SK-N-SH (cell line): ENCODE data around the gene STRIP2. TPM values are rescaled to one million over a fixed set of nuclear protein-coding genes. Genes with fewer than 3 reads are reported as not detected.

Experiments used
- CTCF ChIA-PET: fragments of 300-600, 350-600 bp; formaldehyde crosslinking; extraction: SDS; loops from one replicate; lab custom pipeline; 2021; lab: Yijun Ruan, JAX
- POLR2A ChIA-PET: fragments of 350-600 bp; sonication (Branson Sonifier 250); formaldehyde crosslinking; extraction: SDS; loops from one replicate; lab custom pipeline; 2020; ENCODE audit warnings: antibody characterized with exemption, inconsistent platforms; lab: Yijun Ruan, JAX
- DNase-seq: peaks from one replicate; pipeline ENCODE4 v3.0.0; 2012
- H2AFZ ChIP-seq: fragments of 200-600 bp; sonication (generic); 2 replicates; pipeline ENCODE4 v1.8.1; 2016; ENCODE audit warnings: antibody characterized with exemption, mild to moderate bottlenecking, low read depth
- H3F3A ChIP-seq: fragments of 200-600 bp; sonication (generic); replicated peaks from 2 replicates; pipeline ENCODE3; 2016; ENCODE audit warnings: antibody characterized with exemption, mild to moderate bottlenecking; ENCODE audit not compliant: insufficient read depth
- H3K27ac ChIP-seq, 2 experiments: fragments of 200-500 bp in 1 of 2; fragments of 200-600 bp in 1 of 2; sonication (Bioruptor generic) in 1 of 2; sonication (generic), shearing (Covaris generic) in 1 of 2; 2 replicates each; pipeline versions ENCODE4 v1.5.1 to v1.6.1; 2014 to 2016; ENCODE audit warnings: low read depth in 2 of 2, inconsistent platforms in 1 of 2, low read length in 1 of 2, mild to moderate bottlenecking in 1 of 2, mixed read lengths in 1 of 2
- H3K27me3 ChIP-seq: fragments of 200-600 bp; sonication (generic), shearing (Covaris generic); 2 replicates; pipeline ENCODE4 v1.6.1; 2016; ENCODE audit warnings: mixed run types; ENCODE audit not compliant: insufficient read depth
- H3K36me3 ChIP-seq, 2 experiments: fragments of 200-500 bp in 1 of 2; fragments of 200-600 bp in 1 of 2; sonication (Bioruptor generic) in 1 of 2; sonication (generic) in 1 of 2; replicated peaks in 1 of 2; 2 replicates each; pipeline versions ENCODE3 to v1.5.1; 2014 to 2016; ENCODE audit warnings: low read length in 1 of 2, mild to moderate bottlenecking in 1 of 2; ENCODE audit not compliant: insufficient read depth in 2 of 2, control insufficient read depth in 1 of 2
- H3K4me1 ChIP-seq, 2 experiments: fragments of 200-500 bp in 1 of 2; fragments of 200-600 bp in 1 of 2; sonication (Bioruptor generic) in 1 of 2; sonication (generic), shearing (Covaris generic) in 1 of 2; 2 replicates each; pipeline versions ENCODE4 v1.5.1 to v1.6.1; 2014 to 2016; ENCODE audit warnings: low read depth in 1 of 2, low read length in 1 of 2, mixed run types in 1 of 2; ENCODE audit not compliant: insufficient read depth in 2 of 2, control insufficient read depth in 1 of 2
- H3K4me2 ChIP-seq: fragments of 200-600 bp; sonication (generic), shearing (Covaris generic); 2 replicates; pipeline ENCODE4 v1.6.1; 2017; ENCODE audit warnings: mixed run types
- H3K4me3 ChIP-seq, 2 experiments: fragments of 200-500 bp in 1 of 2; fragments of 200-600 bp in 1 of 2; sonication (Bioruptor generic) in 1 of 2; sonication (generic), shearing (Covaris generic) in 1 of 2; 2 replicates each; pipeline versions ENCODE4 v1.5.1 to v1.8.1; 2014 to 2016; ENCODE audit warnings: low read depth in 2 of 2, inconsistent platforms in 1 of 2, low read length in 1 of 2, mild to moderate bottlenecking in 1 of 2, mixed read lengths in 1 of 2, moderate library complexity in 1 of 2
- H3K79me2 ChIP-seq: fragments of 200-600 bp; sonication (generic); 2 replicates; pipeline ENCODE4 v1.8.1; 2017; ENCODE audit warnings: mild to moderate bottlenecking; ENCODE audit not compliant: insufficient read depth
- H3K9ac ChIP-seq: fragments of 200-600 bp; sonication (generic); 2 replicates; pipeline ENCODE4 v1.6.1; 2017; ENCODE audit warnings: mixed run types
- H3K9me2 ChIP-seq: fragments of 200-600 bp; sonication (generic); 2 replicates; pipeline ENCODE4 v1.6.1; 2017; ENCODE audit warnings: mixed run types
- H3K9me3 ChIP-seq: fragments of 200-600 bp; sonication (generic); 2 replicates; pipeline ENCODE4 v1.6.1; 2017; ENCODE audit warnings: mixed run types, mild to moderate bottlenecking, moderate library complexity
- H4K20me1 ChIP-seq: fragments of 200-600 bp; sonication (generic); 2 replicates; pipeline ENCODE4 v1.6.1; 2017; ENCODE audit warnings: mild to moderate bottlenecking, mixed run types; ENCODE audit not compliant: insufficient read depth
- CHD2 ChIP-seq: fragments of 150-350 bp; IDR thresholded peaks from 2 replicates; pipeline ENCODE4 v1.6.1; 2018; ENCODE audit warnings: low read length; ENCODE audit not compliant: partially characterized antibody
- ELF1 ChIP-seq: IDR thresholded peaks from 2 replicates; pipeline ENCODE4 v1.4.0; 2012
- EP300 ChIP-seq, 2 experiments: IDR thresholded peaks; 2 replicates each; pipeline versions ENCODE4 v1.4.0 to v1.6.1; 2012; ENCODE audit warnings: borderline replicate concordance in 1 of 2, low read depth in 1 of 2, low read length in 1 of 2
- FOXM1 ChIP-seq: IDR thresholded peaks from 2 replicates; pipeline ENCODE4 v1.4.0; 2012; ENCODE audit warnings: low read depth, mild to moderate bottlenecking
- GABPA ChIP-seq: IDR thresholded peaks from 2 replicates; pipeline ENCODE4 v1.4.0; 2012; ENCODE audit warnings: low read depth, mild to moderate bottlenecking
- MXI1 ChIP-seq: IDR thresholded peaks from 2 replicates; pipeline ENCODE4 v1.6.1; 2012; ENCODE audit warnings: mild to moderate bottlenecking, low read depth, low read length, improper control_type of control experiment
- RAD21 ChIP-seq: IDR thresholded peaks from 2 replicates; pipeline ENCODE4 v1.6.1; 2012; ENCODE audit warnings: mild to moderate bottlenecking, low read length
- RCOR1 ChIP-seq: fragments of 150-350 bp; IDR thresholded peaks from 2 replicates; pipeline ENCODE4 v1.6.1; 2017; ENCODE audit warnings: antibody characterized with exemption, low read length
- RFX5 ChIP-seq: IDR thresholded peaks from 2 replicates; pipeline ENCODE4 v1.6.1; 2012; ENCODE audit warnings: mild to moderate bottlenecking, improper control_type of control experiment, low read length
- RXRA ChIP-seq: IDR thresholded peaks from 2 replicates; pipeline ENCODE4 v1.4.0; 2012; ENCODE audit warnings: low read depth, mild to moderate bottlenecking, borderline replicate concordance
- SIN3A ChIP-seq: IDR thresholded peaks from 2 replicates; pipeline ENCODE4 v1.6.1; 2012; ENCODE audit warnings: low read depth, mild to moderate bottlenecking, low read length, moderate library complexity, borderline replicate concordance
- TEAD4 ChIP-seq: IDR thresholded peaks from 2 replicates; pipeline ENCODE4 v1.4.0; 2012; ENCODE audit warnings: mild to moderate bottlenecking, borderline replicate concordance; ENCODE audit not compliant: insufficient read depth
- YY1 ChIP-seq: IDR thresholded peaks from 2 replicates; pipeline ENCODE4 v1.4.0; 2012; ENCODE audit warnings: low read depth, mild to moderate bottlenecking
- WGBS: methylation state at CpG from one replicate; pipeline ENCODE4 v1.1.6; 2017; ENCODE audit warnings: low lambda C conversion rate; 5-methylcytosine and 5-hydroxymethylcytosine counted together
- polyA plus RNA-seq, 3 experiments: library from polyadenylated mRNA; depleted of rRNA; stranded (reverse); fragments of >200 nt; gene quantifications; 2 replicates each; pipeline ENCODE4 v1.2.3, GENCODE V29; 2012
- TF ChIP-seq, protein P1 (sequence below): IDR thresholded peaks from 2 replicates; pipeline ENCODE4 v1.6.1; 2012; ENCODE audit warnings: mild to moderate bottlenecking, low read depth, low read length, moderate library complexity
- TF ChIP-seq, protein P2 (sequence below): IDR thresholded peaks from 2 replicates; pipeline ENCODE4 v1.4.0; 2012; ENCODE audit warnings: low read depth, borderline replicate concordance
- TF ChIP-seq, protein P3 (sequence below): IDR thresholded peaks from 2 replicates; pipeline ENCODE4 v1.4.0; 2012; ENCODE audit warnings: low read depth
- TF ChIP-seq, protein P4 (sequence below): fragments of 150-350 bp; IDR thresholded peaks from 2 replicates; pipeline ENCODE4 v1.6.1; 2017; ENCODE audit warnings: antibody characterized with exemption, low read length, low read depth, borderline replicate concordance

Gene STRIP2
- polyA plus RNA-seq, 1 of the 3 experiments (the other 2 are of a cell fraction), result 4.9 TPM

DNA sequence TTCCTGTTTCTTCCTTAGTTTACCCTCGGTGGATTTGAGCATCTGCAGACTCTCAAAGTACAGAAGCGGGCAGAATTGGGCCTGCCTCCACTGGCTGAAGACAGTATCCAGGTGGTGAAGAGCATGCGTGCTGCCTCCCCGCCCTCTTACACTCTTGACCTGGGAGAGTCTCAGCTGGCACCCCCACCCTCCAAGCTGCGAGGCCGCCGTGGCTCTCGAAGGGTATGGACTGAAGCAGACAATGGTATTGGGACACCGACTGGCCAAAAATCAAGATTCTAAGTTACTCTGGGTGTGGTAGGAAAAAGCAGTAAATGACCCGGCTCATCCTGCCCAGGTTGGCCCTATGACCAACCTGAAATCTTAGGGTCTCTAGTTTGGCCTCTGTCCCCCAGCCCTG is 22.2 kb downstream of the STRIP2 start:
- Histone ChIP-seq H2AFZ (no peak overlapping the region), H4K20me1 (no peaks in the 10 kb centered on the region), H3K9me3 (no peaks in the 10 kb centered on the region), H3K79me2 (no peaks in the 10 kb centered on the region), H3K9me2 (no peaks in the 10 kb centered on the region), H3K27me3 (no peaks in the 10 kb centered on the region), H3K9ac (no peak overlapping the region), H3K36me3 (peaks cover 10 to 31% of the 10 kb centered on the region in 2 experiments), H3K27ac (no peak overlapping the region), H3F3A (no peaks in the 10 kb centered on the region), H3K4me1 (no peaks in the 10 kb centered on the region), H3K4me3 (no peak overlapping the region), H3K4me2 (no peak overlapping the region)
- 91% methylated on average over 10 of the region's 10 CpGs for WGBS
- no peak for DNase-seq
- TF ChIP-seq RCOR1 (no peak), RAD21 (no peak), RFX5 (no peak), ELF1 (no peak), TEAD4 (no peak), SIN3A (no peak), MXI1 (no peak), RXRA (no peak), YY1 (no peak), FOXM1 (no peak), GABPA (no peak), EP300 (IDR thresholded peaks at IDR 0.05; ENCODE audit: borderline replicate concordance in 1 of 2, low read depth in 1 of 2, low read length in 1 of 2) (no peak), CHD2 (no peak)
- TF ChIP-seq, protein P1, sequence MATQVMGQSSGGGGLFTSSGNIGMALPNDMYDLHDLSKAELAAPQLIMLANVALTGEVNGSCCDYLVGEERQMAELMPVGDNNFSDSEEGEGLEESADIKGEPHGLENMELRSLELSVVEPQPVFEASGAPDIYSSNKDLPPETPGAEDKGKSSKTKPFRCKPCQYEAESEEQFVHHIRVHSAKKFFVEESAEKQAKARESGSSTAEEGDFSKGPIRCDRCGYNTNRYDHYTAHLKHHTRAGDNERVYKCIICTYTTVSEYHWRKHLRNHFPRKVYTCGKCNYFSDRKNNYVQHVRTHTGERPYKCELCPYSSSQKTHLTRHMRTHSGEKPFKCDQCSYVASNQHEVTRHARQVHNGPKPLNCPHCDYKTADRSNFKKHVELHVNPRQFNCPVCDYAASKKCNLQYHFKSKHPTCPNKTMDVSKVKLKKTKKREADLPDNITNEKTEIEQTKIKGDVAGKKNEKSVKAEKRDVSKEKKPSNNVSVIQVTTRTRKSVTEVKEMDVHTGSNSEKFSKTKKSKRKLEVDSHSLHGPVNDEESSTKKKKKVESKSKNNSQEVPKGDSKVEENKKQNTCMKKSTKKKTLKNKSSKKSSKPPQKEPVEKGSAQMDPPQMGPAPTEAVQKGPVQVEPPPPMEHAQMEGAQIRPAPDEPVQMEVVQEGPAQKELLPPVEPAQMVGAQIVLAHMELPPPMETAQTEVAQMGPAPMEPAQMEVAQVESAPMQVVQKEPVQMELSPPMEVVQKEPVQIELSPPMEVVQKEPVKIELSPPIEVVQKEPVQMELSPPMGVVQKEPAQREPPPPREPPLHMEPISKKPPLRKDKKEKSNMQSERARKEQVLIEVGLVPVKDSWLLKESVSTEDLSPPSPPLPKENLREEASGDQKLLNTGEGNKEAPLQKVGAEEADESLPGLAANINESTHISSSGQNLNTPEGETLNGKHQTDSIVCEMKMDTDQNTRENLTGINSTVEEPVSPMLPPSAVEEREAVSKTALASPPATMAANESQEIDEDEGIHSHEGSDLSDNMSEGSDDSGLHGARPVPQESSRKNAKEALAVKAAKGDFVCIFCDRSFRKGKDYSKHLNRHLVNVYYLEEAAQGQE, result no peak
- TF ChIP-seq, protein P2, sequence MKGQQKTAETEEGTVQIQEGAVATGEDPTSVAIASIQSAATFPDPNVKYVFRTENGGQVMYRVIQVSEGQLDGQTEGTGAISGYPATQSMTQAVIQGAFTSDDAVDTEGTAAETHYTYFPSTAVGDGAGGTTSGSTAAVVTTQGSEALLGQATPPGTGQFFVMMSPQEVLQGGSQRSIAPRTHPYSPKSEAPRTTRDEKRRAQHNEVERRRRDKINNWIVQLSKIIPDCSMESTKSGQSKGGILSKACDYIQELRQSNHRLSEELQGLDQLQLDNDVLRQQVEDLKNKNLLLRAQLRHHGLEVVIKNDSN, result no peak
- TF ChIP-seq, protein P3, sequence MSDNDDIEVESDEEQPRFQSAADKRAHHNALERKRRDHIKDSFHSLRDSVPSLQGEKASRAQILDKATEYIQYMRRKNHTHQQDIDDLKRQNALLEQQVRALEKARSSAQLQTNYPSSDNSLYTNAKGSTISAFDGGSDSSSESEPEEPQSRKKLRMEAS, result no peak
- TF ChIP-seq, protein P4, sequence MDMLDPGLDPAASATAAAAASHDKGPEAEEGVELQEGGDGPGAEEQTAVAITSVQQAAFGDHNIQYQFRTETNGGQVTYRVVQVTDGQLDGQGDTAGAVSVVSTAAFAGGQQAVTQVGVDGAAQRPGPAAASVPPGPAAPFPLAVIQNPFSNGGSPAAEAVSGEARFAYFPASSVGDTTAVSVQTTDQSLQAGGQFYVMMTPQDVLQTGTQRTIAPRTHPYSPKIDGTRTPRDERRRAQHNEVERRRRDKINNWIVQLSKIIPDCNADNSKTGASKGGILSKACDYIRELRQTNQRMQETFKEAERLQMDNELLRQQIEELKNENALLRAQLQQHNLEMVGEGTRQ, result no peak
- POLR2A ChIA-PET, result no interaction called here
- CTCF ChIA-PET, result no interaction called here
